LNCaP clone FGC (cell line): ENCODE measurements around the gene HMOX2.

ENCODE experiments used
- DNase-seq: peaks from one replicate; pipeline ENCODE4 v3.0.0-alpha.2; 2011; ENCODE audit warnings: low read depth
- H3K4me3 ChIP-seq: 2 replicates; pipeline ENCODE4 v1.5.1; 2011; ENCODE audit warnings: mild to moderate bottlenecking, low read depth, low read length, control low read depth
- TF ChIP-seq, protein P1 (sequence below): IDR thresholded peaks from 2 replicates; pipeline ENCODE4 v1.5.1; 2012; ENCODE audit warnings: mild to moderate bottlenecking; ENCODE audit not compliant: control insufficient read depth, insufficient read depth; ENCODE audit errors: extremely low read depth

HMOX2 gene

DNA sequence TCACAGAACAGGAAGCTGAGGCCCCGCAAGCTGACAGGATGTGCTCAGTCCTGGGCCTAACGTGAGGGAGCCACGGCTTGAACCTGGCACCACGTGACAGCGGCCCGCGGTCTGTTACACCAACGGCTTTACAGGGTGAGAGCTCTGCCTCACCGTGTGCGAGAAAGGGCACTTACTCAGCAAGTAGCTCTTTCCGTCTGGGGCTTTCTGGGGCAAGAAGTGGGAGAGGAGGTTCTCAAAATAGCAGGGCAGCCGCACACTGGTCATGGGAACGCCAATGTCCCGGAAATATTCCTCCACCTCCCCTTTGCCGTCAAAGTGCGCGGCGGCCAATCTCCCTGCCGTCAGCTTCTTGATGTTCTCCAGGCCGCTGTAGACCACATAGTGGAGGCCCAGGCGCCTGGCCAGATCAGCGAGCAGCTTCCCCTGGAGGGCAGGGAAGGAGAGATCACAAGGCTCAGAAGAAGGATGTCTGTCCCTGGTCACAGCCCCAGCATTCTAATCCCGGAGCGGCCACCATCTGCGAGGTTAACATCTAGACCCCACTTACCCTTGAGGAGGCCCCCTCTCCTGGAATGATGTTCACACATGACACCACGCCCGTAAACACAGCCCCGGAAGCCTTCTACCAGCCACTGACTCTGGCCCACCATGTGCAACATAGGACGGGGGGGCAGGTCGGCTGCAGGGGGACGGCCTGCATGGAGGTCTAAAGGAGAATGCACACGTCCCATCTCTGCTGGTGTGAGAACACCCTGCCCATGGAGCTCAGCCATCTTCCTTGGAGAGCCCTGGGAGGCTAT, 10.0 kb upstream of the HMOX2 start:
- TF ChIP-seq, protein P1, sequence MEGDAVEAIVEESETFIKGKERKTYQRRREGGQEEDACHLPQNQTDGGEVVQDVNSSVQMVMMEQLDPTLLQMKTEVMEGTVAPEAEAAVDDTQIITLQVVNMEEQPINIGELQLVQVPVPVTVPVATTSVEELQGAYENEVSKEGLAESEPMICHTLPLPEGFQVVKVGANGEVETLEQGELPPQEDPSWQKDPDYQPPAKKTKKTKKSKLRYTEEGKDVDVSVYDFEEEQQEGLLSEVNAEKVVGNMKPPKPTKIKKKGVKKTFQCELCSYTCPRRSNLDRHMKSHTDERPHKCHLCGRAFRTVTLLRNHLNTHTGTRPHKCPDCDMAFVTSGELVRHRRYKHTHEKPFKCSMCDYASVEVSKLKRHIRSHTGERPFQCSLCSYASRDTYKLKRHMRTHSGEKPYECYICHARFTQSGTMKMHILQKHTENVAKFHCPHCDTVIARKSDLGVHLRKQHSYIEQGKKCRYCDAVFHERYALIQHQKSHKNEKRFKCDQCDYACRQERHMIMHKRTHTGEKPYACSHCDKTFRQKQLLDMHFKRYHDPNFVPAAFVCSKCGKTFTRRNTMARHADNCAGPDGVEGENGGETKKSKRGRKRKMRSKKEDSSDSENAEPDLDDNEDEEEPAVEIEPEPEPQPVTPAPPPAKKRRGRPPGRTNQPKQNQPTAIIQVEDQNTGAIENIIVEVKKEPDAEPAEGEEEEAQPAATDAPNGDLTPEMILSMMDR, result no peak
- no peak for DNase-seq
- H3K4me3 ChIP-seq, result no peak overlapping the region

DNA sequence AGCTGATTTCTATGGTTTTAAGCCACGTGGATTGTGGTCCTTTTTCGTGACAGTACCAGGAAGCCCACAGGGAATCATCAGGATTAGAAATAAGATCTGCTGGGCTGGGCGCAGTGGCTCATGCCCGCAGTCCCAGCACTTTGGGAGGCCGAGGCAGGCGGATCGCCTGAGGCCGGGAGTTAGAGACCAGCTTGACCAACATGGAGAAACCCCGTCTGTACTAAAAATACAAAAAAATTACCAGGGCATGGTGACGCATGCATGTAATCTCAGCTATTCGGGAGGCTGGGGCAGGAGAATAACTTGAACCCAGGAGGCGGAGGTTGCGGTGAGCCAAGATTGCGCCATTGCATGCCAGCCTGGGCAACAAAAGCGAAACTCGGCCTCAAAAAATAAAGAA, 8.3 kb upstream of the HMOX2 start:
- TF ChIP-seq, protein P1, result no peak
- no peak overlapping the region for H3K4me3 ChIP-seq
- DNase-seq, result no peak

DNA sequence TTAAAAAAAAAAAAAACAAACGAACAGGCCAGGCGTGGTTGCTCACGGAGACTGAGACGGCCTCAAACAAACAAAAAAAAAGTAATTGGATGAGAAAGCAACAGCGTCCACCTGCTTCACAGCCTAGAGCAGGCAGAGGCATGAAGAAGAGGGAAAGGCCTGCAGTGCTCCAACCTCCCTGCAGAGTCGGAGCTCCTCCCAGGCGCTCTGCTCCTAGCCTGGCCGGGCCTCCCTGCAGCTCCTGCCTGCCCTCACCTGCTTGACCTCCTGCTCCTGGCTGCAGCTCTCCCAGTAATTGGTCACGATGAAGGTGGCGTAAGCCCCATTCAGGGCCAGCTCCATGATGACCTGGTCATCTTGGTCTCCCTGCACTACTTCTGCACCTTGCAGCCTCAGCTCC, 7.2 kb upstream of the HMOX2 start:
- H3K4me3 ChIP-seq, result no peak overlapping the region
- TF ChIP-seq, protein P1, result no peak
- DNase-seq, result no peak

DNA sequence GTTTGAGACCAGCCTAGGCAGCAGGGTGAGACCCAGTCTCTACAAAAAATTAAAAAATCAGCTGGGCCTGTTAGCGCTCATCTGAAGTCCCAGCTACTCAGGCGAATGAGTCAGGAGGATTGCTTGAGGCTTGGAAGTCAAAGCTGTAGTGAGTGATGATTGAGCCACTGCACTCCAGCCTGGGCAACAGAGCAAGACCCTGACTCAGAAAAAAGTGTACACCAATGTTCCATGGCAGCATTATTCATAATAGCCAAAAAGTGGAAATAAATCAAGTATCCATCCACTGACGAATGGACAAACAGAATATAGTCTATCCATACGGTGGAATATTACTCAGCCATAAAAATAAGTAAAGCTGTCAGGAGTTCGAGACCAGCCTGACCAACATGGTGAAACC, 4.3 kb upstream of the HMOX2 start:
- no peak overlapping the region for H3K4me3 ChIP-seq
- DNase-seq, result no peak
- TF ChIP-seq, protein P1, result no peak

DNA sequence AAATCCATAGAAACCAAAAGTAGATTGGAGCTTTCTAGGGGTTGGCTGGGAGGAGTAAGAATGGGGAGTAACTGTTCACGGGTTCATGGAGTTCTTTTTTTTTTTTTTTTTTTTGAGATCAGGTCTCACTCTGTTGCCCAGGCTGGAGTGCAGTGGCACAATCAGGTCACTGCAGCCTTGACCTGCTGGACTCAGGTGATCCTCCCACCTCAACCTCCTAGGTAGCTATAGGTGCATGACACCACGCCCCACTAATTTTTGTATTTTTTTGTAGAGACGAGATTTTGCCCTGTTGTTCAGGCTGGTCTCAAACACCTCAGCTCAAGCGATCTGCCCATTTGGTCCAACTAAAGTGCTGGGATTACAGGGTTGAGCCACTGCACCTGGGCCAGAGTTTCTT, 3.3 kb upstream of the HMOX2 start:
- no peak for DNase-seq
- TF ChIP-seq, protein P1, result no peak
- no peak overlapping the region for H3K4me3 ChIP-seq

DNA sequence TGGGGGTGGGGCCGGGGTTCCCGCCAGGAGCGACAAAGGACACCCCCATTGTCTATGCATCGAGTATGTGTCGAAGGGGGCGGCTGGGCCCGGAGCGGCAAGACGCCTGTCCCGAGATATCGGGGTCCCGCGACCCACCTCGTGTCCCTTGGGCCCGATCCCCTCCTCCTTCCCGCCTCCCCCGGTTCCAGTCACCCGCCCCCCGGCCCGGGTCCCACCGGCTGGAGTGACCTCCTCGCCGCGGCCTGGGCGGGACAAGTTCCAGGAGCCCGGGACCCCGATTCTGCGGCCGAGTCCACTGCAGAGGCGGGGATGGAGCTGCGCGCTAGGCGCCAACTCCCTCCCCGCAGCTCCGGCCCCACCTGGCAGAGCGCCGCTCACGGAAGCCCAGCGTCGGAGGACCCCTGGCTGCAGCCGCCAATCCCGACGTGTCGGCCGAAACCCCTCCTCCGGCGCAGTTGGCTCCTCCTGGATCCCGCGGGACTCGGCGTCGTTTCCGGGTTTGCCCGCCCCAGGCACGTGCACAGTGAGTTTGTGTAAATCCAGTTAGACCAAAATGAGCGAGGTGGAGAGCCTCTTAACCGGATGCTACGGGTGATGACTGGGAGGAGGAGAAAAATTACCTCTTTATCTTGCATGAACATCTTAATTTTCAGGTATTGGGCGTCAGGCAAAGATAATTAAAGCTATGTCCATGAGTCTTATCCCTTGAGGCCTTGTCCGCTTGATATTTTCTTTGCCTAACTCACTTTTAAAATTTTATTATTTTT, 1.8 kb upstream of the HMOX2 start, which contains the start of gene NMRAL1:
NMRAL1 (minus strand) TSS at position 434 of the 770 bp plus-strand sequence. CDS start 493 bp downstream, outside the sequence.
- TF ChIP-seq, protein P1, result no peak
- peak; percentile 90 for DNase-seq
- H3K4me3 ChIP-seq, result peak within 1 kb of the TSS; percentile 83

DNA sequence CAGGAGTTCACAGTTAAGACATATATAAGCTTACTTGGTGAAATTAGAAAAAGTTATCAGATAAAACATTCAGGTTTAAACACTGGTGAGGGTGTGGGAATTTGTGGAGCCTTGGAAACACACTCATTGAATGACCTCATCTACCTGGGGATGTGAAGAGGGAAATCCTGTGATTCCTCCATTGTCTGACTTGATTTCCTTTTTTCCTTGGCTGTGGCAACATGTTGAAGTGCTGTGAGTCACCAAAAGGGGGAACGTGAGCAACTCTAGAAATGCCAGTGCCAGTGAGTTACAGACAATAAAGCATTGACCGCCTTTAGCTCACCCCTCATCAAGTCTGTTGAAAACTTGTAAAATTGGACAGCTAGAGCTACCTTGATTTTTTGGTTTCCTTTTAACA, 1.8 kb downstream of the HMOX2 start:
- H3K4me3 ChIP-seq, result no peak overlapping the region
- TF ChIP-seq, protein P1, result no peak
- no peak for DNase-seq
